HL-60 (cell line): ENCODE measurements around the gene KCTD19.

Experiments used
- CTCF ChIP-seq: IDR thresholded peaks from one replicate; pipeline ENCODE4 v1.5.1; 2011; ENCODE audit warnings: low read length, control low read depth, inconsistent platforms; ENCODE audit not compliant: insufficient read depth
- POLR2AphosphoS5 ChIP-seq: IDR thresholded peaks from 2 replicates; pipeline ENCODE4 v1.6.1; 2012; ENCODE audit warnings: low read depth
- REST ChIP-seq: IDR thresholded peaks from 2 replicates; pipeline ENCODE4 v1.6.1; 2012; ENCODE audit warnings: low read depth; ENCODE audit not compliant: insufficient replicate concordance

GRCh38 chr16:67299269-67299668 lies 27.3 kb downstream of the KCTD19 start:
- TF ChIP-seq CTCF, result no peak
- TF ChIP-seq POLR2AphosphoS5, result no peak
- TF ChIP-seq REST, result no peak
